Aorta (tissue), 5 donors: Measurements from ENCODE around the gene IDUA. TPM values are rescaled to one million over a fixed set of nuclear protein-coding genes. Genes with fewer than 3 reads are reported as not detected.

Experiments
- ATAC-seq: fragments of 200-7000 bp; cut with Tn5 transposase; one replicate; pipeline ENCODE4 v1.9.1; 2022; ENCODE audit warnings: moderate library complexity; ENCODE audit not compliant: low FRiP score
- DNase-seq, 2 donors: peaks; one replicate each; pipeline ENCODE4 v3.0.0-alpha.2; 2020
- H3K27ac ChIP-seq, 2 donors: one replicate each; pipeline ENCODE4 v1.5.1; 2013; ENCODE audit warnings: low read length in 2 of 2, mild to moderate bottlenecking in 2 of 2, moderate library complexity in 2 of 2, control low read depth in 1 of 2, inconsistent platforms in 1 of 2, low read depth in 1 of 2
- H3K27me3 ChIP-seq, 2 donors: one replicate each; pipeline ENCODE4 v1.6.1; 2013; ENCODE audit warnings: control low read depth in 1 of 2, low read length in 1 of 2, mild to moderate bottlenecking in 1 of 2, moderate library complexity in 1 of 2; ENCODE audit not compliant: insufficient read depth in 2 of 2, control insufficient read depth in 1 of 2
- H3K36me3 ChIP-seq, 2 donors: one replicate each; pipeline ENCODE4 v1.6.1; 2013; ENCODE audit warnings: control low read depth in 1 of 2, low read length in 1 of 2, mild to moderate bottlenecking in 1 of 2; ENCODE audit not compliant: insufficient read depth in 2 of 2, control insufficient read depth in 1 of 2
- H3K4me1 ChIP-seq, 2 donors: one replicate each; pipeline ENCODE4 v1.6.1; 2013; ENCODE audit warnings: low read length in 2 of 2, control low read depth in 1 of 2, mild to moderate bottlenecking in 1 of 2, moderate library complexity in 1 of 2; ENCODE audit not compliant: insufficient read depth in 2 of 2, control insufficient read depth in 1 of 2
- H3K4me3 ChIP-seq, 2 donors: one replicate each; pipeline ENCODE4 v1.5.1; 2013; ENCODE audit warnings: low read length in 2 of 2, control low read depth in 1 of 2, mild to moderate bottlenecking in 1 of 2
- H3K9me3 ChIP-seq: one replicate; pipeline ENCODE4 v1.6.1; 2013; ENCODE audit warnings: mild to moderate bottlenecking, low read length; ENCODE audit not compliant: control insufficient read depth
- WGBS, 2 donors: extraction: QIAGEN DNeasy Blood & Tissue Kit; methylation state at CpG; one replicate each; pipeline ENCODE4 v1.1.7; 2013; 5-methylcytosine and 5-hydroxymethylcytosine counted together
- intact Hi-C, 2 donors: fragments of 100-400 bp; cut with DNase I; formaldehyde crosslinking; loops; one replicate each; pipeline versions ENCODE4 v1.14.2 to v1.15.0; 2022
- polyA plus RNA-seq, 2 donors: library from polyadenylated mRNA; stranded (reverse); fragments of 200-250 nt; gene quantifications; one replicate each; pipeline ENCODE4 v1.2.3, GENCODE V29; 2013
- total RNA-seq, 2 donors: library from RNA; stranded (reverse); fragmentation: NEBNext Ultra II Directional; extraction: Animal tissue kit (Norgen Biotek cat#: 25700); gene quantifications; one replicate each; pipeline ENCODE4 v1.2.1, GENCODE V29; 2021
- donor health status: healthy with polysubstance abuse.
- donor health status: Bipolar disorder and iron deficiency.
- donor health status: DM: no; HTN: no; CAD: no.
- donor health status: DM: no; HTN: no; CAD: no.
- donor health status: DM: yes; HTN: yes; CAD: no.

IDUA gene
- total and polyA plus RNA-seq, 4 donors = 5.9 to 44.2 (median 35.0) TPM

GRCh38 chr4:1003271-1004070 lies 16.6 kb downstream of the IDUA start:
- 30 to 38% methylated on average over 47 to 63 of the region's 63 CpGs for WGBS, 2 donors
- Histone ChIP-seq H3K9me3 (no peaks in the 10 kb centered on the region), H3K4me3 (no peak overlapping the region), H3K36me3 (no peaks in the 10 kb centered on the region), H3K27me3 (no peaks in the 10 kb centered on the region), H3K4me1 (no peaks in the 10 kb centered on the region), H3K27ac (no peak overlapping the region)
- ATAC-seq (peak; percentile 6), DNase-seq (no peak)
- intact Hi-C loops = no loop called here

DNA sequence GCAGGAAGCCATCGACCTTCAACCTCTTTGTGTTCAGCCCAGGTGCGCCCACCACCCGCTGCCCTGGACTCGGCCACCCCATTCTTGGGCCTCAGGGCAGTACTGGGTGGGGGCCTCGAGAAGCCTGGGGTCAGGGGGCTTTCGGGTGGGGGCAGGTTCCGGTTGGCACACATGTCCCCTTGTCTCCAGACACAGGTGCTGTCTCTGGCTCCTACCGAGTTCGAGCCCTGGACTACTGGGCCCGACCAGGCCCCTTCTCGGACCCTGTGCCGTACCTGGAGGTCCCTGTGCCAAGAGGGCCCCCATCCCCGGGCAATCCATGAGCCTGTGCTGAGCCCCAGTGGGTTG lies 17.2 kb downstream of the IDUA start:
- Histone ChIP-seq H3K4me1 (no peaks in the 10 kb centered on the region), H3K27ac (no peak overlapping the region), H3K36me3 (no peaks in the 10 kb centered on the region), H3K4me3 (no peak overlapping the region), H3K27me3 (no peaks in the 10 kb centered on the region), H3K9me3 (no peaks in the 10 kb centered on the region)
- intact Hi-C loops = no loop called here
- ATAC-seq = peak; percentile 12
- DNase-seq = no peak
- WGBS, 2 donors = 93 to 94% methylated on average over 13 of the region's 13 CpGs

DNA sequence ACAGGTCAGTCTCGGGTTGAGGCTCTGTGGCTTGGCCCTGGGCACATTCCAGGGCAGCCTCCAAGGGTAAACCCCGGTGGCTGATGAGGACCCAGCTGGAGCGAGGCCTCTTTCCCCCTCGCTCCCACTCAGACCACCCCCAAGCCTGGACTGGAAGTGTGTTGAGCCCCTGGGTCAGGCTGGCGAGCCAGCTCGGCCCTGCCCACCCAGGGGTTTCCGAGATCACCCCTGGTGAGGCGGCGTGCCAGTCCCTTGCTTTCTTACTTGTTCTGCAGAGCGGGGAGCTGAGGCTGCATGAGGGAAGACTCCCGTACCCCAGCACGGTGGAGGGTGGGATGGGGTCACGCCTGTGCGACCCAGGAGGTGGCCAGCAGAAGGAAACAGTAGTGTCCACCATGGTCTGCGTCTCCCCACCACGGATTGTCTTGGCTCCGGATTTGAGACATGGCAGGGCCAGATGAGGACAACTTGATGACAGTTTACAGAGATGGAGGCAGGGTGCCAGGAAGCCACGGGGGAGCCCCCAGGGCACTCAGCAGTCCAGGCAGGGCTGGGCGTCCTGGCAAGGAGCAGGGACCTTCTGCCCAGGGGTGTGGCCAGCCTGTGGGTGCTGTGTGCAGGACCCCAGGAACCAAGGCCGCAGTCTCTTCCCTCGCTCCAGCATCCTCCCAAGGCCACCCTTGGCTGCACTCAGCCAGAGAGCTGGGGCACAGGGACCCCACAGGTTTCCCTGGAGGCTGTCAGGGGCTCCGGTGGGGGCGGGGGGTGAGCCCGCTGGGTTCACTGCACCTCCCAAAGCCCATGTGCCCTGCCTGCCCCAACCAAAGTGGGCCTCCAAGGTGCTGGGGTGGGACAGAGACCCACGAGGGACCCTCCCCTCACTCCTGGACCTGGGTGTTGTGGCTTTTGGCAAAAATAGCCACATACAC lies 18.0 kb downstream of the IDUA start:
- Histone ChIP-seq H3K27me3 (no peaks in the 10 kb centered on the region), H3K4me3 (no peak overlapping the region), H3K27ac (no peak overlapping the region), H3K36me3 (no peaks in the 10 kb centered on the region), H3K4me1 (no peaks in the 10 kb centered on the region), H3K9me3 (no peaks in the 10 kb centered on the region)
- 72 to 74% methylated on average over 25 of the region's 25 CpGs for WGBS, 2 donors
- DNase-seq = no peak
- intact Hi-C loops = loop anchor here (5.0 kb wide), 2 partner anchors 67 to 77 kb away; no protein-coding TSS in a partner anchor
- no peak for ATAC-seq

GRCh38 chr4:1006856-1007255 lies 20.0 kb downstream of the IDUA start:
- DNase-seq (no peak), ATAC-seq (no peak)
- H3K4me3 ChIP-seq = no peak overlapping the region
- H3K9me3 ChIP-seq = no peaks in the 10 kb centered on the region
- no peaks in the 10 kb centered on the region for H3K36me3 ChIP-seq
- no peak overlapping the region for H3K27ac ChIP-seq
- intact Hi-C loops = loop anchor here (5.0 kb wide), 2 partner anchors 65 to 75 kb away; no protein-coding TSS in a partner anchor
- 85 to 91% methylated on average over 5 of the region's 5 CpGs for WGBS, 2 donors
- no peaks in the 10 kb centered on the region for H3K27me3 ChIP-seq
- no peaks in the 10 kb centered on the region for H3K4me1 ChIP-seq

- no peaks in the 10 kb centered on the region for H3K36me3 ChIP-seq
- WGBS, 2 donors = 3% methylated on average over 27 to 36 of the region's 36 CpGs
- H3K9me3 ChIP-seq = no peaks in the 10 kb centered on the region
- no peaks in the 10 kb centered on the region for H3K27me3 ChIP-seq
- DNase-seq = peak in 1 of 2 donors; percentile 74
- peak overlapping the region; percentile 44 to 90 for H3K4me3 ChIP-seq
- no peak overlapping the region for H3K27ac ChIP-seq
- H3K4me1 ChIP-seq = no peaks in the 10 kb centered on the region
- intact Hi-C loops = loop anchor here (5.0 kb wide), 2 partner anchors 63 to 73 kb away; no protein-coding TSS in a partner anchor
- no peak for ATAC-seq
These were observed 22.1 kb downstream of the IDUA start for GRCh38 chr4:1008840-1009541.

- Histone ChIP-seq H3K27me3 (no peaks in the 10 kb centered on the region), H3K9me3 (no peaks in the 10 kb centered on the region), H3K4me1 (no peaks in the 10 kb centered on the region), H3K4me3 (peak overlapping the region; percentile 44 to 90), H3K27ac (peak overlapping the region in 1 of 2 donors; percentile 6), H3K36me3 (no peaks in the 10 kb centered on the region)
- WGBS, 2 donors = 1% methylated on average over 29 to 109 of the region's 109 CpGs
- ATAC-seq (peak; percentile 85), DNase-seq (peak; percentile 78 to 92)
- intact Hi-C loops = loop anchor here (2.0 to 5.0 kb wide), 3 partner anchors 63 to 337 kb away; partner anchors contain the start of gene UVSSA (in 1 of the 2)
These were observed 22.9 kb downstream of the IDUA start for GRCh38 chr4:1009542-1010394.

DNA sequence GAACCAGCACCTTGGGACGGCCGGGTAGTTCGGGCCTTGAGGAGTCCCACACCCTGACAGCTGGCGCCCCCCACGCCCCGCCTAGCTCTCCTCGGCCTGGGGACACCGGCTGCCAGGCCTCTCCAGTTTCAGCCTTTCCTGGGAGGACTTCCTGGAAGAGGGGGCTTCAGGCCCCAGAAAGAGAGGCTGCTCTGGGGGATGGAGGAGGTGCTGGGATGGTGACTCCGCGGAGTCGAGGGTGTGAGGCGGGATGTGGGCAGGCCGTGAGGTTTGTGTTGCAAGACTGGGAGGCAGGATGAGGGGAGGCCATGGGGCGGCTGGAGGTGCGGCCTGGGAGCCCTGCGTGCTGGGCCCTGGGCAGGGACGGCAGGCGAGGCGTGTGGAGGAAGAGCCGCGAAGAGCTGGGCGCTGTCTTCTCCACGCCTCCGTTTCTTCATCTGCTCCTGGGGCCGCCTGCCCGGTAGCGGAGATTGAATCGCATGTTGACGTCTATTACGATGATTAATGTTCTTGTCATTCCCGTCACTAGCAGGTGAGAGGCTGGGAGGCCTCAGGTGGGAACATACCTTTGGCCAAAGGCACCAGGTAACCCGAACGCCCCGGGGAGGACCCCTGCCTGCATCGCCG lies 23.7 kb downstream of the IDUA start:
- Histone ChIP-seq H3K4me3 (peak overlapping the region; percentile 49 to 56), H3K36me3 (no peaks in the 10 kb centered on the region), H3K27me3 (no peaks in the 10 kb centered on the region), H3K4me1 (no peaks in the 10 kb centered on the region), H3K27ac (peak overlapping the region in 1 of 2 donors; percentile 6), H3K9me3 (no peaks in the 10 kb centered on the region)
- ATAC-seq (peak; percentile 58), DNase-seq (peak; percentile 87 to 92)
- intact Hi-C loops = loop anchor here in 1 of 2 donors (2.0 kb wide), 1 partner anchor 336 kb away; the partner anchor contains the start of gene UVSSA
- 1 to 2% methylated on average over 34 to 36 of the region's 36 CpGs for WGBS, 2 donors
